PC-3 (cell line): Measurements from ENCODE around the gene ZNF785.

Experiments
- EZH2 ChIP-seq: fragments of 300-600 bp; sonication (generic); IDR thresholded peaks from one replicate; pipeline ENCODE4 v1.6.1; 2017; ENCODE audit warnings: antibody characterized with exemption, mild to moderate bottlenecking, low read length; ENCODE audit not compliant: unreplicated experiment
- TF ChIP-seq, protein P1 (sequence below): fragments of 300-600 bp; sonication (generic); conservative IDR thresholded peaks from 2 replicates; pipeline ENCODE4 v1.5.1; 2017; ENCODE audit warnings: antibody characterized with exemption, low read depth, mild to moderate bottlenecking, low read length

DNA sequence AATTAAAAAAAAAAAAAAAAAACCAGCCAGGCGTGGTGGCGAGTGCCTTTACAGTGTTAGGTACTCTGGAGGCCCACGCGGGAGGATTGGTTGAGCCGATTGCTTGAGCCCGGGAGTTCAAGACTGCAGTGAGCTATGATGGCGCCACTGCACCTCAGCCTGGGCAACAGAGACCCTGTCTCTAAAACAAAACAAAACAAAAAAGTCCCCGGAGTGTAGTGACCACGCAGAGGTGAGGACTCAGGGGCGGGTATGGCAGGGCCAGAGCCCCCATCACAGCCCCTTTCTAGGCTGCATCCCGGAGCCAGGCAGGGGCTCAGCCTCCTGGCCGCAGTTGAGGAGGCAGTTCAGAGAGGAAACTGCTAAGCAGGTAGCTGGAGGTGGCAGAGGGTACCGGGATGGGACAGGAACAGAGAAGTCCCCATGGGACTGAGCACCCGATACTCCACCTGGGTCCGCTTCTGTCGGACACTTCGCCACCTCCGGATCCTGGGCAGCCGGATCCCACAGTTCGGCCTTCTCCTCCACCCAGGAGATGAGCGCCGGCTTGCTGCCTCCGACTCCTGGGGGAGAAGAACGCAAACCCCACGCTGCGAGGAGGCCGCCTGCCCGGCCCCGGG lies 51.6 kb downstream of the ZNF785 start:
- TF ChIP-seq, protein P1, sequence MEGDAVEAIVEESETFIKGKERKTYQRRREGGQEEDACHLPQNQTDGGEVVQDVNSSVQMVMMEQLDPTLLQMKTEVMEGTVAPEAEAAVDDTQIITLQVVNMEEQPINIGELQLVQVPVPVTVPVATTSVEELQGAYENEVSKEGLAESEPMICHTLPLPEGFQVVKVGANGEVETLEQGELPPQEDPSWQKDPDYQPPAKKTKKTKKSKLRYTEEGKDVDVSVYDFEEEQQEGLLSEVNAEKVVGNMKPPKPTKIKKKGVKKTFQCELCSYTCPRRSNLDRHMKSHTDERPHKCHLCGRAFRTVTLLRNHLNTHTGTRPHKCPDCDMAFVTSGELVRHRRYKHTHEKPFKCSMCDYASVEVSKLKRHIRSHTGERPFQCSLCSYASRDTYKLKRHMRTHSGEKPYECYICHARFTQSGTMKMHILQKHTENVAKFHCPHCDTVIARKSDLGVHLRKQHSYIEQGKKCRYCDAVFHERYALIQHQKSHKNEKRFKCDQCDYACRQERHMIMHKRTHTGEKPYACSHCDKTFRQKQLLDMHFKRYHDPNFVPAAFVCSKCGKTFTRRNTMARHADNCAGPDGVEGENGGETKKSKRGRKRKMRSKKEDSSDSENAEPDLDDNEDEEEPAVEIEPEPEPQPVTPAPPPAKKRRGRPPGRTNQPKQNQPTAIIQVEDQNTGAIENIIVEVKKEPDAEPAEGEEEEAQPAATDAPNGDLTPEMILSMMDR = no peak
- TF ChIP-seq EZH2 = no peak
